GM12878 (cell line): ENCODE data around the gene MAPK8IP1. TPM values are rescaled to one million over a fixed set of nuclear protein-coding genes. Genes with fewer than 3 reads are reported as not detected.

Experiments used
- ATAC-seq: fragments of 200-7000 bp; cut with Tn5 transposase; 3 replicates; pipeline ENCODE4 v1.9.1; 2020; ENCODE audit warnings: mild to moderate bottlenecking, moderate library complexity
- BruUV-seq: library from RNA; stranded (reverse); fragments of 400-500 nt; replicated peaks from 2 replicates; lab custom pipeline; 2021; lab: Mats Ljungman, UMichigan
- CTCF ChIA-PET: fragments of 300-600 bp; sonication (Branson Sonifier 250); formaldehyde crosslinking; extraction: SDS; loops from one replicate; lab custom pipeline; 2021; ENCODE audit warnings: inconsistent platforms; lab: Yijun Ruan, JAX
- POLR2A ChIA-PET: fragments of 350-600 bp; formaldehyde crosslinking; extraction: SDS; loops from one replicate; lab custom pipeline; 2021; ENCODE audit warnings: inconsistent platforms; lab: Charles Lee
- RAD21 ChIA-PET: fragments of 300-600 bp; sonication (Branson Sonifier 250); formaldehyde crosslinking; loops from one replicate; lab custom pipeline; 2023; ENCODE audit warnings: antibody characterized with exemption; ENCODE audit not compliant: unreplicated experiment; lab: Charles Lee
- SMC1A ChIA-PET: fragments of 300-600 bp; sonication (Branson Sonifier 250); formaldehyde crosslinking; loops from one replicate; lab custom pipeline; 2023; ENCODE audit not compliant: unreplicated experiment, uncharacterized antibody; lab: Charles Lee
- DNase-seq: peaks from one replicate; pipeline ENCODE4 v3.0.0-alpha.2; 2011; ENCODE audit warnings: low read depth, low spot score
- FAIRE-seq: peaks from 3 replicates; lab custom pipeline; 2011; peaks lifted over from hg19 to GRCh38; lab: Jason Lieb, UNC
- H2AFZ ChIP-seq: 2 replicates; pipeline ENCODE4 v1.6.0; 2011; ENCODE audit warnings: low read depth, low read length, control low read depth; ENCODE audit not compliant: control insufficient read depth
- H3K27ac ChIP-seq: 2 replicates; pipeline ENCODE4 v1.5.1; 2011; ENCODE audit warnings: control low read depth; ENCODE audit not compliant: control insufficient read depth, insufficient read depth
- H3K27me3 ChIP-seq, 2 experiments: replicated peaks in 1 of 2; 2 replicates each; pipeline versions ENCODE4 v1.6.0 to v1.6.1; 2011; ENCODE audit warnings: low read length in 1 of 2; ENCODE audit not compliant: control insufficient read depth in 2 of 2, insufficient read depth in 2 of 2
- H3K36me3 ChIP-seq, 2 experiments: 2 replicates each; pipeline ENCODE4 v1.5.1; 2011; ENCODE audit warnings: low read length in 1 of 2; ENCODE audit not compliant: control insufficient read depth in 2 of 2, insufficient read depth in 2 of 2
- H3K4me1 ChIP-seq: 2 replicates; pipeline ENCODE4 v1.6.1; 2011; ENCODE audit warnings: mild to moderate bottlenecking, low read length, moderate library complexity, mixed read lengths; ENCODE audit not compliant: control insufficient read depth, insufficient read depth
- H3K4me2 ChIP-seq: 2 replicates; pipeline ENCODE4 v1.6.0; 2011; ENCODE audit warnings: control low read depth; ENCODE audit not compliant: control insufficient read depth, insufficient read depth
- H3K4me3 ChIP-seq: fragments of 200-600 bp; sonication (generic); 2 replicates; pipeline ENCODE4 v1.5.1; 2016
- H3K79me2 ChIP-seq: 2 replicates; pipeline ENCODE4 v1.6.0; 2011; ENCODE audit warnings: low read length; ENCODE audit not compliant: control insufficient read depth, insufficient read depth
- H3K9ac ChIP-seq: 2 replicates; pipeline ENCODE4 v1.8.0; 2011; ENCODE audit warnings: low read length, control low read depth, mixed read lengths; ENCODE audit not compliant: control insufficient read depth, insufficient read depth
- H3K9me3 ChIP-seq: replicated peaks from 3 replicates; pipeline ENCODE4 v1.5.1; 2011; ENCODE audit warnings: mild to moderate bottlenecking, low read length; ENCODE audit not compliant: control insufficient read depth, insufficient read depth
- H4K20me1 ChIP-seq: 2 replicates; pipeline ENCODE4 v1.6.0; 2011; ENCODE audit not compliant: control insufficient read depth, insufficient read depth
- HDAC6 ChIP-seq: fragments of 200-600 bp; sonication (generic); IDR thresholded peaks from one replicate; pipeline ENCODE4 v1.8.0; 2017; ENCODE audit warnings: antibody characterized with exemption; ENCODE audit not compliant: unreplicated experiment
- NKRF ChIP-seq: fragments of 450-650 bp; conservative IDR thresholded peaks from 2 replicates; pipeline ENCODE4 v1.6.1; 2017; ENCODE audit warnings: mild to moderate bottlenecking, moderate library complexity
- PBX3 ChIP-seq: IDR thresholded peaks from 2 replicates; pipeline ENCODE4 v1.6.1; 2011; ENCODE audit warnings: mild to moderate bottlenecking, low read depth, low read length, moderate library complexity; ENCODE audit not compliant: insufficient replicate concordance
- POLR2AphosphoS2 ChIP-seq: IDR thresholded peaks from 2 replicates; pipeline ENCODE4 v1.6.1; 2011; ENCODE audit warnings: low read depth, mild to moderate bottlenecking, low read length, improper control_type of control experiment, moderate library complexity
- RELA ChIP-seq: fragments of 450-650 bp; IDR thresholded peaks from 2 replicates; pipeline ENCODE4 v1.8.0; 2014; ENCODE audit warnings: borderline replicate concordance; ENCODE audit not compliant: partially characterized antibody
- ZNF592 ChIP-seq: fragments of 450-650 bp; IDR thresholded peaks from 2 replicates; pipeline ENCODE4 v1.6.1; 2017; ENCODE audit warnings: mild to moderate bottlenecking, moderate library complexity
- WGBS: methylation state at CpG from one replicate; pipeline ENCODE4 v1.1.6; 2016; ENCODE audit warnings: low lambda C conversion rate; ENCODE audit not compliant: insufficient replicate concordance, insufficient coverage; ENCODE audit errors: missing lambda C conversion rate; 5-methylcytosine and 5-hydroxymethylcytosine counted together
- in situ Hi-C: fragments of 300-500 bp; cut with MboI; formaldehyde crosslinking; loops from 9 replicates; pipeline ENCODE4 v1.14.3; 2018; ENCODE audit warnings: mixed read lengths
- intact Hi-C: fragments of 100-400 bp; cut with micrococcal nuclease; formaldehyde crosslinking; loops from one replicate; pipeline ENCODE4 v1.14.2; 2022; ENCODE audit not compliant: unreplicated experiment
- polyA plus RNA-seq, 11 experiments: library from polyadenylated mRNA; depleted of rRNA in 4 of 11; unstranded in 6 of 11; stranded (reverse) in 5 of 11; fragments of >200 nt; fragmentation: Nextera tagmentation in 4 of 11; fragmentation: Illumina TruSeq in 1 of 11; extraction: Ambion mirVana in 4 of 11; extraction: Trizol in 1 of 11; gene quantifications; 1 replicate in 1 of 11; 2 replicates in 10 of 11; pipeline versions ENCODE4 v1.2.1 to v1.2.3, GENCODE V29; 2011 to 2016; ENCODE audit warnings: inconsistent platforms in 2 of 11, missing spikeins in 2 of 11, low read depth in 1 of 11
- total RNA-seq, 4 experiments: library from RNA; depleted of rRNA in 3 of 4; stranded (reverse); fragments of >200 nt in 3 of 4; fragmentation: Illumina TruSeq in 1 of 4; extraction: Trizol in 1 of 4; gene quantifications; 2 replicates each; pipeline versions ENCODE4 v1.2.1 to v1.2.3, GENCODE V29; 2013 to 2021

MAPK8IP1 gene
- total and polyA plus RNA-seq, 10 of the 15 experiments (the other 5 are each of a cell fraction or from before 2014, with no cell fraction given), result 0.04 to 0.44 (median 0.11) TPM; not detected in 2

GRCh38 chr11:45894555-45895247, 9.2 kb downstream of the MAPK8IP1 start:
- H3K9me3 ChIP-seq, result no peaks in the 10 kb centered on the region
- intact Hi-C loops, result no loop called here
- no peak overlapping the region for H3K9ac ChIP-seq
- no peak for FAIRE-seq
- no peaks in the 10 kb centered on the region for H3K36me3 ChIP-seq
- H3K4me2 ChIP-seq, result no peak overlapping the region
- 20% methylated on average over 6 of the region's 6 CpGs for WGBS
- ChIA-PET RAD21 (no interaction called here), CTCF (interaction anchor here (0.7 kb wide), 1 partner anchor 505 kb away, joined by 3 read pairs; no protein-coding TSS in a partner anchor), POLR2A (no interaction called here), SMC1A (no interaction called here)
- no peak for DNase-seq
- H3K4me3 ChIP-seq, result no peak overlapping the region
- no peaks in the 10 kb centered on the region for H3K79me2 ChIP-seq
- ATAC-seq, result no peak
- no peaks in the 10 kb centered on the region for H3K4me1 ChIP-seq
- TF ChIP-seq NKRF (no peak), RELA (no peak), ZNF592 (no peak), HDAC6 (no peak), POLR2AphosphoS2 (no peak), PBX3 (no peak)
- in situ Hi-C loops, result no loop called here
- BruUV-seq, result no TSS peak
- H3K27ac ChIP-seq, result no peak overlapping the region
- H2AFZ ChIP-seq, result no peak overlapping the region
- H3K27me3 ChIP-seq, result peaks cover 3 to 8% of the 10 kb centered on the region in 2 experiments; a peak in 2 of 4 replicates
- H4K20me1 ChIP-seq, result no peaks in the 10 kb centered on the region; the same call in 1 of the 2 replicates
